GM12873 (cell line): ENCODE measurements around the gene PARD3.

Source experiments
- TF ChIP-seq, protein P1 (sequence below): IDR thresholded peaks from 2 replicates; pipeline ENCODE4 v1.5.1; 2012; ENCODE audit warnings: low read depth, mild to moderate bottlenecking, moderate library complexity, low read length, control low read depth; ENCODE audit not compliant: insufficient read depth; ENCODE audit errors: missing control alignments

PARD3 gene

DNA sequence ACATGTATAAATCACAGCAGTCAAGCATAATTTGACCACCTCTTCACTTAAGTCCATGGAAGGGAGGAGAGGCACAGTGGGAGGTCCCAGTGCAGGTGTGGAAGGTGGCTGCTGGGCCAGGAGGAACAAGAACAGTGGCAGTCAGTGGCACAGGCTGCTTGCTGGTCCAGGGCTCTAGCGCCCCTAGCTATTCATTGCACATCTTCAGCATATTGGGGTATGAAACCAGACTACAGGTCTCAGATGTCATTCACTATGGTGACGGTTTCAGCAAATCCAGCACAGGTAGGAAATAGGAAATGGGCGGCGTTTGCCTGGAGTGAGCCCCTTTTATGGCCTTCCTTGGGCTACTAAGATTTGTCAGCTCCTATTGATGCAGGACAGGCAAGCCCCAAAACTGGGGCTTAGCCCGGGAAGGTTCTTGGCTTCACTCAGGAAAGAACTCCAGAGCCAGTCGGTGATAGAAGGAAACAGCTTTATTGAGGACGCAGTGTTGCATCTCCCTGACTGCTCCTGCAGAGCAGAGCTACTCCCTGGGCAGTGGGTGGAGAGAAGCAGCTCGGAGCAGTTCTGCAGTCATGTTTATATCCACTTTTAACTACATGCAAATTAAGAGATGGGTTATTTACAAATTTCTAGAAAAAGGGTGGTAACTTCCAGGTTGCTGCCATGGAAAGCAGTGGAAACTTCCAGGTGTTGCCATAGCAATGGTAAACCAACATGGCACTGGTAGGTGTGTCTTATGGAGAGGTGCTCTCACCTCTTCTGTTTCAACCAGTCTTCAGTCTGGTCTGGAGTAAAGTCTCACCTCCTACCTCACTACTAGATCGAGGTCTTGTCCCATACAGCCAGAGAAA lies 608.8 kb downstream of the PARD3 start:
- TF ChIP-seq, protein P1, sequence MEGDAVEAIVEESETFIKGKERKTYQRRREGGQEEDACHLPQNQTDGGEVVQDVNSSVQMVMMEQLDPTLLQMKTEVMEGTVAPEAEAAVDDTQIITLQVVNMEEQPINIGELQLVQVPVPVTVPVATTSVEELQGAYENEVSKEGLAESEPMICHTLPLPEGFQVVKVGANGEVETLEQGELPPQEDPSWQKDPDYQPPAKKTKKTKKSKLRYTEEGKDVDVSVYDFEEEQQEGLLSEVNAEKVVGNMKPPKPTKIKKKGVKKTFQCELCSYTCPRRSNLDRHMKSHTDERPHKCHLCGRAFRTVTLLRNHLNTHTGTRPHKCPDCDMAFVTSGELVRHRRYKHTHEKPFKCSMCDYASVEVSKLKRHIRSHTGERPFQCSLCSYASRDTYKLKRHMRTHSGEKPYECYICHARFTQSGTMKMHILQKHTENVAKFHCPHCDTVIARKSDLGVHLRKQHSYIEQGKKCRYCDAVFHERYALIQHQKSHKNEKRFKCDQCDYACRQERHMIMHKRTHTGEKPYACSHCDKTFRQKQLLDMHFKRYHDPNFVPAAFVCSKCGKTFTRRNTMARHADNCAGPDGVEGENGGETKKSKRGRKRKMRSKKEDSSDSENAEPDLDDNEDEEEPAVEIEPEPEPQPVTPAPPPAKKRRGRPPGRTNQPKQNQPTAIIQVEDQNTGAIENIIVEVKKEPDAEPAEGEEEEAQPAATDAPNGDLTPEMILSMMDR = peak; percentile 34

DNA sequence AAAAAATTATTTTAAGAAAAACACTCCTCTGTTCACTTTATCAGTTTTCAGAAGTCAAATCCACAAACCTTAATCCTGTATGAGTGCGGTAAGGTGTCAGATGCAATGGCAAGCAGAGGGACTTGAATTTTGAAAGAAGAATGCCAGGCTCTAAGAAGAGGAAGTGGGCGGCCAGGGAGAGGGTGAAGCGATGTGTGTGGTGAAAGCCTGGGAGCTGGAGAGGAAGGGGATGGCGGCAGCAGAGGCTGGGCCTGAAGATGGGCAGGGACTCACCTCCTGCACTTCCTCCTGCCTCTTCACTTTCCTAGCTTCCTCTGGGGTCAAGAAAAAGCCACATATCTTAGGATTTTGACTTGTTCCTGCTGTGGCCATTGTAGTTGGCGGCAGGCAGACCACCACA lies 609.6 kb downstream of the PARD3 start:
- TF ChIP-seq, protein P1 = no peak

DNA sequence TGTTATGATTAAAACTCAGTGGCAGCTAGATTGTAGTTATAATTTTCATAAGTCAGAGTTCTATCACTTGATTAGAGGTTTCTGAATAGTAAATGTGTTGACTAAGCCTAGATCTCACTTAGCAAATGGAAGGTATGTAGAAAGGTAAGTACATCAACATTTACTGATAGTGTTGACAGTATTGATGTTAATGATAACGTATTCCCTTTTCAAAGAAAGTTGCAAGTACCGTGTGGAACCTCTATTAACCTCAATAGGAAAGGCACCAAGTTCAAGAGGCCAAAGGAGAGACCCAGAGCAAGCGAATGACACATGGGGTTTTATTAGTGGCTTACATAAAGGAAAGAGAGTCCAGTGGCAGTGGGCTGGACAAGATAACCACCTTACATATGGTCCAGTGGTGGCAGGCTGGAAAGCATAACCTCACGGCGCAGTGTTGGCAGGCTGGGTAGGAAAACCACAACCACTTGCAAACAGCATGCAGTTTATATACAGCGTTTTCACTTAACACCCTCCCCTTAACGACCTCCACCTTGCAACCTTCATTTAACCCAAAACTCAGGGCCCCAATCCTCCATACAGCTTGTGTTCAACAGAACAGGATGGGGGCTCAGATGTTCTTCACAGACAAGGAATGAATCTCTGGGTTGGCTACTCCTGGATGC lies 611.0 kb downstream of the PARD3 start:
- TF ChIP-seq, protein P1 = no peak

DNA sequence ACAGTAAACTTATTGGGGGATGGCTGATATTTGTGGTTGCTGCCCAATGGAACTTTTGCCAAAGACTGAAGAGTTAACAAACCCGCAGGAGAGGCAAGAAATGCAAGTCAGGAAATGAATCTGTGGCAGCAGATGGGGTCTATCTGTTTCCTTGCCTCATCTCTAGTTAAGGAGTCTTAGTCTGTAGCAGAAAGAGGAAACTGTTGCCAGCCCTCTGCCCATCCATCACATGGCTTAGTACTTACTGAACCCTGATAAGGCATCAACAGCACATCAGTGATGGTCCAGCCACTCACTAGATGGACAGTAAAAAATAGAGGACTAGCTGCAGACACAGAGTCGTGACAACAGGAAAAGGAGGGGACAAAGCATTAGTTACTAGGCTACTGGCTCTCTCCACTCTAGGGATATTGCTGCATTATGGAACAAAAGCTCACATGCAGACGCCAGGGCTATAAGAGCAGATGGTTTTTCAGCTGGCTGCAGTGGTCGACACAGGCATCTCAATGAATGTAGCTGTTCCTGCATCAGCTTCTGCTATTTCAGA lies 614.7 kb downstream of the PARD3 start:
- TF ChIP-seq, protein P1 = no peak

DNA sequence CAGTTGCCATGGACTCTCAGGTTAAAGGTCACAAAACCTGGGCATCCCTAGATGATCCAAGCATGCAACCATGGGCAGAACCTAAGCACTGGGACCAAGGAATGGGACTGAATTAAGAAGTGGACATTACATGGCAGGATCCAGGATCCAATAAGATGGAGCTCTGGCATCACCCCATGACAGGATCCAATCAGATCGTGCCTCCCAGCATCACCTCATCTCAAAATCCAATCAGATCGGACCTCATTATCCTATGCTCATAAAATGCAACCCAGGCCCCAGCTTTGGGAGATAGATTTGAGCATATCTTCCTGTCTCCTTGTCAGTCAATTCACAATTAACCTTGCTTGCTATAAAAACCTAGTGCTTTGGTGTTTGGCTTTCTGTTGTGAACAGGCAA lies 616.1 kb downstream of the PARD3 start:
- TF ChIP-seq, protein P1 = no peak

DNA sequence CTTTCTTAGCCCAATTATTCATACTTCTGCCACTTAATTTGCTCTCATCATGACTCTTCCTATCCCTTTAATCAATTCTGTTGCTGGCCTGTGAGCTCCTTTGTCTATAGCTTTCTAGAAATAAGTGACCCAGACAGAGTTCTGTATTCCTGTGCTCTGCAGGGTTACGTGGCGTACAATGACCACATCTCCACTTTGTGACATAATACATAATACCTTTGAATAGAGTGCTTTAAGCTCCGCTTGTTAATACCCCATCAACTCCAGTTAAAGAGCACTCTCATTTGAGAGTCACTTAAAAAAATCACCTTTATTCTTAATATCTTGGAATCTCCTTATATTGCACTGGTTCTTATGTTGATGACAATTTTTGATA lies 619.0 kb downstream of the PARD3 start:
- TF ChIP-seq, protein P1 = no peak

DNA sequence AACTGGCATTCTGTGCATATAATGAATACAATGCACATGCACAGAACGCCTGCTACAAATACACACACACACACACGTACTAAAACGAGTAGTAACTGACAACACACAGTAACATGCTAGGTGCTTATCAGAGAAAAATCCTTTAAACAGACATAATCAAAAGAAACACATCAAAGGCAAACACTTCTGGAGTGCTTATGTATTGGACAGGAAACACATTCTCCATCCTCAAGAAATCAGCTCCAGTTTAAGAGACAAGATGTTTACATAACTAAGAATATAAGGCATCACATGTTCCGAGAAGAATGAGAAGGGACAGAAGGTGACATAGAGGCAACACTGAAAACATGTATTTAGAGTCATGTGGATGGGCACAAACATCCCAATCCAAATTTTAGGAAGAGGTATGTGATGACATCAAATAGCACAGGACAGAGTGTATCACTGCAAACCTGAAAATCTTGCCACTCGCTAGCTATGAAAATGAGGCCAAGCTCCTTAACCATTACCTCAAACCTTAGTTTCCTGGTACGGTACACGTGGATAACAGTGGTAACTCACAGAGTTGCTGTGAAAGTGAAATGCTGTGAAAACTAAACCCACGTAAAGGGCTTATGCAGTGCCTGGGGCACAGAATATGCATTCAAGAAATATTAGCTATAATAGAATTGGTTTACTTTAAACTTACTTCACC lies 619.6 kb downstream of the PARD3 start:
- TF ChIP-seq, protein P1 = no peak
